Gastrocnemius medialis (tissue), 4 donors: ENCODE data around the gene SLC36A3. TPM values are rescaled to one million over a fixed set of nuclear protein-coding genes. Genes with fewer than 3 reads are reported as not detected.

Experiments
- ATAC-seq, 2 donors: fragments of 150-250 bp; one replicate each; pipeline ENCODE4 v1.9.1; 2016
- DNase-seq, 2 donors: peaks; one replicate each; pipeline ENCODE4 v3.0.0-alpha.2; 2019
- H3K27ac ChIP-seq, 4 donors: fragments of 200-600 bp; sonication (generic); 1 replicate in 1 of 4; 2 replicates in 3 of 4; pipeline ENCODE4 v1.5.1; 2016 to 2018; ENCODE audit warnings: mild to moderate bottlenecking in 2 of 4, moderate library complexity in 1 of 4
- H3K27me3 ChIP-seq, 3 donors: fragments of 200-600 bp; sonication (generic) in 2 of 3; 1 replicate in 1 of 3; 2 replicates in 2 of 3; pipeline versions ENCODE4 v1.5.1 to v1.6.0; 2016 to 2019; ENCODE audit warnings: mild to moderate bottlenecking in 1 of 3, moderate library complexity in 1 of 3
- H3K36me3 ChIP-seq, 2 donors: fragments of 200-600 bp; sonication (generic) in 1 of 2; one replicate each; pipeline ENCODE4 v1.5.1; 2017 to 2018
- H3K4me1 ChIP-seq, 2 donors: fragments of 200-600 bp; sonication (generic) in 1 of 2; one replicate each; pipeline ENCODE4 v1.5.1; 2016 to 2017; ENCODE audit warnings: mild to moderate bottlenecking in 2 of 2
- H3K4me3 ChIP-seq, 4 donors: fragments of 200-600 bp; sonication (generic) in 3 of 4; 1 replicate in 1 of 4; 2 replicates in 3 of 4; pipeline ENCODE4 v1.5.1; 2016 to 2019; ENCODE audit warnings: mild to moderate bottlenecking in 2 of 4
- H3K9me3 ChIP-seq, 3 donors: fragments of 200-600 bp; sonication (generic) in 2 of 3; 1 replicate in 1 of 3; 2 replicates in 2 of 3; pipeline ENCODE4 v1.5.1; 2016 to 2019
- POLR2A ChIP-seq, 2 donors: fragments of 450-650 bp; IDR thresholded peaks; one replicate each; pipeline ENCODE4 v1.6.1; 2017; ENCODE audit warnings: antibody characterized with exemption in 2 of 2, mild to moderate bottlenecking in 2 of 2, moderate library complexity in 2 of 2
- in situ Hi-C, 4 donors: fragments of 200-750 bp; cut with MboI; loops; one replicate each; pipeline versions ENCODE4 v1.15.0 to v1.8.0; 2017; ENCODE audit warnings: low sequenced_read_pairs in 4 of 4
- intact Hi-C: fragments of 100-400 bp; cut with DNase I; formaldehyde crosslinking; loops from one replicate; pipeline ENCODE4 v1.15.1; 2023; ENCODE audit warnings: low total_unique reads
- total RNA-seq, 4 donors: library from RNA; depleted of rRNA; stranded (reverse); fragments of >200 nt; gene quantifications; one replicate each; pipeline versions ENCODE4 v1.1.0 to v1.2.3, GENCODE V29; 2016
- TF ChIP-seq, protein P1 (sequence below), 5 experiments: fragments of 450-650 bp in 3 of 5; fragments of 200-600 bp in 2 of 5; sonication (generic) in 2 of 5; IDR thresholded peaks in 4 of 5; conservative IDR thresholded peaks in 1 of 5; 1 replicate in 4 of 5; 2 replicates in 1 of 5; pipeline ENCODE4 v1.5.1; 2016 to 2019; ENCODE audit warnings: antibody characterized with exemption in 5 of 5, mild to moderate bottlenecking in 3 of 5, moderate library complexity in 3 of 5

SLC36A3 gene
- total RNA-seq, 4 donors from 2014 or later = not detected

DNA sequence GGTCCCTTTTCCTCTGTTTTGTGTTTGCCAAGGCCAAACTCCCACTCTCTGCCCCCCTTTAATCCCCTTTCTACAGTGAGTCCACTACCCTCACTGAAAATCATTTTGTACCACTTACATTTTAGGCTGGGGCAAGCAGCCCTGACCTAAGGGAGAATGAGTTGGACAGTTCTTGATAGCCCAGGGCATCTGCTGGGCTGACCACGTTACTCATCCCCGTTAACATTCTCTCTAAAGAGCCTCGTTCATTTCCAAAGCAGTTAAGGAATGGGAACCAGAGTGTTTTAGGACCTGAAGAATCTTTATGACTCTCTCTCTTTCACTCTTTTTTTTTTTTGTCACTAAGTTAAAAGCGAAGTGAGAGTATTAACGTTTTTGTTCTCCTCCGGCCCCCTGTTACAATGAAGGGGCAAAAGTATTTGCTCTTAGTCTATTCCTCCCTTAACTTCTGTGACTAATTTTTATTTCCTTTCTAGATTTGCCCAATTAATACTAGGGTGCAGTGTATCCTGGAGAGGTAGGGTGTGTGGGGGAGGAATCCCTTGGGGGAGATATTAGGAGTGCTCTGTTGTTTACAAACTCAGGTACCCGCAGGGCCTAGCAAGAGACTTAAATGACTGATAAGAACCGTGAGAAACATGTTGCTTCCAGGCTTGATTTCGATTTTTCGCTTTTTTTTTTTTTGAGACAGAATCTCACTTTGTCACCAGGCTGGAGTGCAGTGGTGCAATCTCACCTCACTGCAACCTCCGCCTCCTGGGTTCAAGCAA lies 35.9 kb downstream of the SLC36A3 start:
- intact Hi-C loops = no loop called here
- Histone ChIP-seq H3K36me3 (peaks cover 0 to 17% of the 10 kb centered on the region in 2 donors), H3K4me3 (no peak overlapping the region), H3K27ac (no peak overlapping the region), H3K27me3 (no peaks in the 10 kb centered on the region), H3K4me1 (no peaks in the 10 kb centered on the region), H3K9me3 (no peaks in the 10 kb centered on the region)
- no peak for ATAC-seq
- in situ Hi-C loops = no loop called here
- DNase-seq = no peak
- no peak for TF ChIP-seq POLR2A (IDR thresholded peaks at IDR 0.05)
- TF ChIP-seq, protein P1, sequence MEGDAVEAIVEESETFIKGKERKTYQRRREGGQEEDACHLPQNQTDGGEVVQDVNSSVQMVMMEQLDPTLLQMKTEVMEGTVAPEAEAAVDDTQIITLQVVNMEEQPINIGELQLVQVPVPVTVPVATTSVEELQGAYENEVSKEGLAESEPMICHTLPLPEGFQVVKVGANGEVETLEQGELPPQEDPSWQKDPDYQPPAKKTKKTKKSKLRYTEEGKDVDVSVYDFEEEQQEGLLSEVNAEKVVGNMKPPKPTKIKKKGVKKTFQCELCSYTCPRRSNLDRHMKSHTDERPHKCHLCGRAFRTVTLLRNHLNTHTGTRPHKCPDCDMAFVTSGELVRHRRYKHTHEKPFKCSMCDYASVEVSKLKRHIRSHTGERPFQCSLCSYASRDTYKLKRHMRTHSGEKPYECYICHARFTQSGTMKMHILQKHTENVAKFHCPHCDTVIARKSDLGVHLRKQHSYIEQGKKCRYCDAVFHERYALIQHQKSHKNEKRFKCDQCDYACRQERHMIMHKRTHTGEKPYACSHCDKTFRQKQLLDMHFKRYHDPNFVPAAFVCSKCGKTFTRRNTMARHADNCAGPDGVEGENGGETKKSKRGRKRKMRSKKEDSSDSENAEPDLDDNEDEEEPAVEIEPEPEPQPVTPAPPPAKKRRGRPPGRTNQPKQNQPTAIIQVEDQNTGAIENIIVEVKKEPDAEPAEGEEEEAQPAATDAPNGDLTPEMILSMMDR (IDR thresholded peaks at IDR 0.05 in 4 of 5, conservative IDR thresholded peaks at IDR 0.05 in 1 of 5) = no peak

DNA sequence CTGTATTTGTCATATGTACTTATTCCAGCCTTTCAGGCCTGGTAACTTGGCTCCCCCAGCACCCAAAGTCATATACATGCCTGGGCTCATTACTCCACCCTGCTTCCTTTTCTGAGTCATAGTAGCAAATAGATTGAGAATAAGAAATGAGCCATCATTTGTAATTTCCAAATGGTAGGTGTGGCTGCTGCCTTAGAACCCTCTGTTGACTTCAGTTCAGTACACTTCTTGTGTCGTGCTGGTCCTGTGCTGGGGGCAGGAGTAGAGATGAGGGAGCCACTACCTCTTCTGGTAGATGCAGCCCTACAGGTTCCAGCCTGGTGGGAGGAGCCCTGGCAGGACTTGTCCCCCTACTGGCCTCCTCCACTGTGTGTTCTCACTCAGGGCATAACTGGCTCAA lies 39.5 kb downstream of the SLC36A3 start:
- Histone ChIP-seq H3K36me3 (peaks cover 0 to 17% of the 10 kb centered on the region in 2 donors), H3K4me3 (no peak overlapping the region), H3K4me1 (no peaks in the 10 kb centered on the region), H3K27ac (no peak overlapping the region), H3K9me3 (no peaks in the 10 kb centered on the region), H3K27me3 (no peaks in the 10 kb centered on the region)
- TF ChIP-seq, protein P1 (IDR thresholded peaks at IDR 0.05 in 4 of 5, conservative IDR thresholded peaks at IDR 0.05 in 1 of 5) = no peak
- no peak for TF ChIP-seq POLR2A (IDR thresholded peaks at IDR 0.05)
- ATAC-seq (no peak), DNase-seq (no peak)
- in situ Hi-C loops (no loop called here), intact Hi-C loops (no loop called here)

DNA sequence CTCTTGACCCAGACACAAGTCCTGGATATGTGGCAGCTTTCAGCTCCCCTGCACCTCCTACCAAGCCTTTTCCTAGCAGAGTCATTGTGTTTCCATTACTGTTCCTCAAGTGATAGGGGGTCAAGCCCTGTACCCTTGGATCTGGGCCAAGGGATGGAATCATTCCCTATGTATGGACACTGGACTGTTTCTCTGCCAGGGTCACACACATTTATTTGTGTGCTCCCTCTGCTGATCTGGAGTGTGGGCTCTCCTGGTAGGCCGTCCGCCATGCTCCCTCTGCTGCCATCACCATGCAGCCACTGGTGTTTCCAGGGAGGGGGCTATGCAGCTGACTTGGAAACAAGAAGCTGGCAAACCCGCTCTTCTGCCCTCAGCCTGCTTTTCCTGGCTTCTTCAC lies 41.0 kb downstream of the SLC36A3 start:
- no peak for DNase-seq
- in situ Hi-C loops = no loop called here
- no peaks in the 10 kb centered on the region for H3K9me3 ChIP-seq
- intact Hi-C loops = no loop called here
- no peak overlapping the region for H3K4me3 ChIP-seq
- no peak overlapping the region for H3K27ac ChIP-seq
- H3K4me1 ChIP-seq = peaks cover 0 to 6% of the 10 kb centered on the region in 2 donors
- H3K36me3 ChIP-seq = peaks cover 0 to 17% of the 10 kb centered on the region in 2 donors
- TF ChIP-seq, protein P1 (IDR thresholded peaks at IDR 0.05 in 4 of 5, conservative IDR thresholded peaks at IDR 0.05 in 1 of 5) = no peak
- TF ChIP-seq POLR2A (IDR thresholded peaks at IDR 0.05) = no peak
- no peak for ATAC-seq
- no peaks in the 10 kb centered on the region for H3K27me3 ChIP-seq

DNA sequence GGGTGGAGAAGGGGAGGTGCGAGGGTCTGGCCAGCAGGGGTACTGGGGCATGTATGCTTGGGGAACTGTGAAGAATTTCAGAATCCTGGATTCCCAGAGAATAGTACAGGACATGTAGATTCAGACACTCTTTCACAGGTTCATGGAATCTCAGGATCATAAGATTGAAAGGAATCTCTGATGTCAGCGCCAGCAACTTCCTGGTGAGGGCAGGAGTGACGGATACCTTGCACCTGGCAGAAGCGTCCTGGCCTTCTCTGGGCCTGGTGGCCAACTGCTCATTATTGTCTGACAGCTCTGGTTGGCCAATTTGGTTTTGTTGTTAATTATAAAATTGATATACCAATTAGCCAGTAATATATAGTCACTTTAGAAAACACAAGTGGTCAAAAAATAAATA lies 43.6 kb downstream of the SLC36A3 start:
- intact Hi-C loops = no loop called here
- H3K27ac ChIP-seq = no peak overlapping the region
- DNase-seq (no peak), ATAC-seq (no peak)
- in situ Hi-C loops = no loop called here
- no peaks in the 10 kb centered on the region for H3K27me3 ChIP-seq
- H3K36me3 ChIP-seq = no peaks in the 10 kb centered on the region
- H3K4me1 ChIP-seq = peaks cover 3 to 7% of the 10 kb centered on the region in 2 donors
- TF ChIP-seq, protein P1 (IDR thresholded peaks at IDR 0.05 in 4 of 5, conservative IDR thresholded peaks at IDR 0.05 in 1 of 5) = no peak
- no peak for TF ChIP-seq POLR2A (IDR thresholded peaks at IDR 0.05)
- H3K4me3 ChIP-seq = no peak overlapping the region
- H3K9me3 ChIP-seq = no peaks in the 10 kb centered on the region
